ENCODE measurements around the gene RAB3C.
"Not testable (repeated sequence)": the region's sequence is repeated elsewhere in the genome, so short reads cannot be mapped to it uniquely, and the experiment has no call there.

RAB3C gene

GRCh38 chr5:58677650-58678049, 94.8 kb downstream of the RAB3C start:
- DNase-seq (ENCODE audit: low spot score): no peak

GRCh38 chr5:58680503-58680902, 97.6 kb downstream of the RAB3C start:
- no peak for DNase-seq (ENCODE audit: low spot score)

- DNase-seq (ENCODE audit: low spot score): no peak
These were observed 99.1 kb downstream of the RAB3C start for GRCh38 chr5:58681943-58682342.

- no peak for DNase-seq (ENCODE audit: low spot score)
These were observed 100.7 kb downstream of the RAB3C start for GRCh38 chr5:58683567-58683966.

GRCh38 chr5:58687079-58687478, 104.2 kb downstream of the RAB3C start:
- no peak for DNase-seq (ENCODE audit: low spot score)

GRCh38 chr5:58687595-58687994, 104.7 kb downstream of the RAB3C start:
- DNase-seq (ENCODE audit: low spot score): no peak

GRCh38 chr5:58699088-58699761, 116.3 kb downstream of the RAB3C start:
- DNase-seq (ENCODE audit: low spot score): not testable (repeated sequence)

- DNase-seq (ENCODE audit: low spot score): no peak
These were observed 116.9 kb downstream of the RAB3C start for GRCh38 chr5:58699762-58700118.

GRCh38 chr5:58703925-58704555, 121.2 kb downstream of the RAB3C start:
- DNase-seq (ENCODE audit: low spot score): no peak

GRCh38 chr5:58706736-58707135, 123.9 kb downstream of the RAB3C start:
- no peak for DNase-seq (ENCODE audit: low spot score)

GRCh38 chr5:58708456-58708855, 125.6 kb downstream of the RAB3C start:
- DNase-seq (ENCODE audit: low spot score): no peak

GRCh38 chr5:58710425-58710824, 127.5 kb downstream of the RAB3C start:
- not testable (repeated sequence) for DNase-seq (ENCODE audit: low spot score)

- no peak for DNase-seq (ENCODE audit: low spot score)
These were observed 128.0 kb downstream of the RAB3C start for GRCh38 chr5:58710871-58711270.

- no peak for DNase-seq (ENCODE audit: low spot score)
These were observed 129.1 kb downstream of the RAB3C start for GRCh38 chr5:58711965-58712364.

GRCh38 chr5:58714046-58714445, 131.2 kb downstream of the RAB3C start:
- DNase-seq (ENCODE audit: low spot score): no peak

- DNase-seq (ENCODE audit: low spot score): no peak
These were observed 133.3 kb downstream of the RAB3C start for GRCh38 chr5:58715997-58716656.

GRCh38 chr5:58716713-58717112, 133.8 kb downstream of the RAB3C start:
- no peak for DNase-seq (ENCODE audit: low spot score)

- DNase-seq (ENCODE audit: low spot score): no peak
These were observed 134.6 kb downstream of the RAB3C start for GRCh38 chr5:58717303-58718007.

GRCh38 chr5:58718269-58718978, 135.5 kb downstream of the RAB3C start:
- no peak for DNase-seq (ENCODE audit: low spot score)

GRCh38 chr5:58722160-58722559, 139.3 kb downstream of the RAB3C start:
- no peak for DNase-seq (ENCODE audit: low spot score)

- DNase-seq (ENCODE audit: low spot score): no peak
These were observed 142.1 kb downstream of the RAB3C start for GRCh38 chr5:58724992-58725391.

GRCh38 chr5:58731641-58732040, 148.8 kb downstream of the RAB3C start:
- DNase-seq (ENCODE audit: low spot score): no peak
